GM18861 (cell line): ENCODE measurements around the gene SRSF4.
"Not testable (repeated sequence)": the region's sequence is repeated elsewhere in the genome, so short reads cannot be mapped to it uniquely, and the experiment has no call there.

Source experiments
- ATAC-seq: cut with Tn5 transposase; IDR thresholded peaks from one replicate; pipeline ENCODE4 v1.9.1; 2021; ENCODE audit not compliant: unreplicated experiment

Gene SRSF4

GRCh38 chr1:29166291-29166878 is 15.3 kb downstream of the SRSF4 start:
- ATAC-seq, result no peak

- no peak for ATAC-seq
These were observed 17.1 kb downstream of the SRSF4 start for GRCh38 chr1:29164588-29164987.

GRCh38 chr1:29162476-29163138 is 19.1 kb downstream of the SRSF4 start:
- no peak for ATAC-seq

- ATAC-seq, result no peak
These were observed 19.7 kb downstream of the SRSF4 start for GRCh38 chr1:29162025-29162424.

GRCh38 chr1:29159773-29160172 is 21.9 kb downstream of the SRSF4 start:
- ATAC-seq, result no peak

GRCh38 chr1:29157269-29157601 is 24.5 kb downstream of the SRSF4 start:
- ATAC-seq, result no peak

GRCh38 chr1:29156543-29157268 is 25.0 kb downstream of the SRSF4 start:
- no peak for ATAC-seq

GRCh38 chr1:29152046-29152805 is 29.5 kb downstream of the SRSF4 start:
- no peak for ATAC-seq

- not testable (repeated sequence) for ATAC-seq
These were observed 31.4 kb downstream of the SRSF4 start for GRCh38 chr1:29150346-29150745.

- no peak for ATAC-seq
These were observed 32.8 kb downstream of the SRSF4 start for GRCh38 chr1:29148656-29149491.

GRCh38 chr1:29145739-29146437 is 35.8 kb downstream of the SRSF4 start:
- no peak for ATAC-seq

- no peak for ATAC-seq
These were observed 37.5 kb downstream of the SRSF4 start for GRCh38 chr1:29144178-29144577.

- no peak for ATAC-seq
These were observed 39.0 kb downstream of the SRSF4 start for GRCh38 chr1:29142714-29143113.

- ATAC-seq, result no peak
These were observed 45.2 kb downstream of the SRSF4 start for GRCh38 chr1:29136391-29136915.

GRCh38 chr1:29134695-29135028 is 47.0 kb downstream of the SRSF4 start:
- ATAC-seq, result no peak

- no peak for ATAC-seq
These were observed 47.6 kb downstream of the SRSF4 start for GRCh38 chr1:29133861-29134694.

GRCh38 chr1:29131056-29131455 is 50.6 kb downstream of the SRSF4 start:
- not testable (repeated sequence) for ATAC-seq

- ATAC-seq, result no peak
These were observed 51.8 kb downstream of the SRSF4 start for GRCh38 chr1:29129916-29130315.

- no peak for ATAC-seq
These were observed 53.0 kb downstream of the SRSF4 start for GRCh38 chr1:29128739-29129138.
